ENCODE results near the gene TMEM9.

Gene TMEM9

GRCh38 chr1:201111156-201111555 is 43.1 kb downstream of the TMEM9 start:
- Histone ChIP-seq H3K27me3 (ENCODE audit: insufficient read depth, low read depth) (no peaks in the 10 kb centered on the region), H3K9ac (no peak overlapping the region), H3K4me3 (IDR thresholded peaks at IDR 0.05; ENCODE audit: insufficient read depth, low read depth, low read length) (no peak overlapping the region), H3K4me2 (no peak overlapping the region), H2AFZ (ENCODE audit: low read depth) (no peak overlapping the region), H3K27ac (no peak overlapping the region), H3K79me2 (ENCODE audit: insufficient read depth, low read depth) (no peaks in the 10 kb centered on the region), H3K36me3 (ENCODE audit: insufficient read depth) (no peaks in the 10 kb centered on the region), H4K20me1 (ENCODE audit: insufficient read depth) (no peaks in the 10 kb centered on the region), H3K4me1 (ENCODE audit: low read depth, poor library complexity, severe bottlenecking) (peaks cover 5% of the 10 kb centered on the region)
- no peak for TF ChIP-seq CTCF (conservative IDR thresholded peaks at IDR 0.05; ENCODE audit: low read depth, low read length)

- no peaks in the 10 kb centered on the region for H3K79me2 ChIP-seq (ENCODE audit: insufficient read depth, low read depth)
- H3K27me3 ChIP-seq (ENCODE audit: insufficient read depth, low read depth), result no peaks in the 10 kb centered on the region
- TF ChIP-seq CTCF (conservative IDR thresholded peaks at IDR 0.05; ENCODE audit: low read depth, low read length), result no peak
Observed at GRCh38 chr1:201110616-201111015, 43.7 kb downstream of the TMEM9 start.

GRCh38 chr1:201110138-201110537 is 44.1 kb downstream of the TMEM9 start:
- no peak overlapping the region for H3K27ac ChIP-seq
- TF ChIP-seq CTCF (conservative IDR thresholded peaks at IDR 0.05; ENCODE audit: low read depth, low read length), result no peak

More at GRCh38 chr1:201110616-201111015, 43.7 kb downstream of the TMEM9 start:
- H3K9ac ChIP-seq, result no peak overlapping the region
- H3K4me2 ChIP-seq, result no peak overlapping the region
- H2AFZ ChIP-seq (ENCODE audit: low read depth), result no peak overlapping the region
- peaks cover 5% of the 10 kb centered on the region for H3K4me1 ChIP-seq (ENCODE audit: low read depth, poor library complexity, severe bottlenecking)
- no peak overlapping the region for H3K4me3 ChIP-seq (IDR thresholded peaks at IDR 0.05; ENCODE audit: insufficient read depth, low read depth, low read length)
- H3K27ac ChIP-seq, result no peak overlapping the region
- no peaks in the 10 kb centered on the region for H4K20me1 ChIP-seq (ENCODE audit: insufficient read depth)
- H3K36me3 ChIP-seq (ENCODE audit: insufficient read depth), result no peaks in the 10 kb centered on the region

GRCh38 chr1:201109651-201110050 is 44.6 kb downstream of the TMEM9 start:
- Histone ChIP-seq H3K9ac (no peak overlapping the region), H3K27me3 (ENCODE audit: insufficient read depth, low read depth) (no peaks in the 10 kb centered on the region), H3K4me3 (IDR thresholded peaks at IDR 0.05; ENCODE audit: insufficient read depth, low read depth, low read length) (no peak overlapping the region), H3K79me2 (ENCODE audit: insufficient read depth, low read depth) (no peaks in the 10 kb centered on the region), H4K20me1 (ENCODE audit: insufficient read depth) (no peaks in the 10 kb centered on the region), H3K4me1 (ENCODE audit: low read depth, poor library complexity, severe bottlenecking) (peaks cover 5% of the 10 kb centered on the region), H3K4me2 (no peak overlapping the region), H2AFZ (ENCODE audit: low read depth) (no peak overlapping the region), H3K27ac (no peak overlapping the region), H3K36me3 (ENCODE audit: insufficient read depth) (no peaks in the 10 kb centered on the region)
- TF ChIP-seq CTCF (conservative IDR thresholded peaks at IDR 0.05; ENCODE audit: low read depth, low read length), result no peak

More at GRCh38 chr1:201110138-201110537, 44.1 kb downstream of the TMEM9 start:
- Histone ChIP-seq H3K36me3 (ENCODE audit: insufficient read depth) (no peaks in the 10 kb centered on the region), H3K4me3 (IDR thresholded peaks at IDR 0.05; ENCODE audit: insufficient read depth, low read depth, low read length) (no peak overlapping the region), H2AFZ (ENCODE audit: low read depth) (no peak overlapping the region), H3K27me3 (ENCODE audit: insufficient read depth, low read depth) (no peaks in the 10 kb centered on the region), H3K4me1 (ENCODE audit: low read depth, poor library complexity, severe bottlenecking) (peaks cover 5% of the 10 kb centered on the region), H3K4me2 (no peak overlapping the region), H3K9ac (no peak overlapping the region), H3K79me2 (ENCODE audit: insufficient read depth, low read depth) (no peaks in the 10 kb centered on the region), H4K20me1 (ENCODE audit: insufficient read depth) (no peaks in the 10 kb centered on the region)

Measured in KMS-11 (cell line).